Choroid plexus epithelial cell (primary cell): ENCODE results near the gene SPRY4.

ENCODE experiments used
- DNase-seq: peaks from one replicate; pipeline ENCODE4 v3.0.0-alpha.2; 2010; ENCODE audit warnings: low read depth
- H3K4me3 ChIP-seq: 2 replicates; pipeline ENCODE4 v1.5.1; 2011; ENCODE audit warnings: low read depth, mild to moderate bottlenecking, control low read depth, low read length, moderate library complexity
- TF ChIP-seq, protein P1 (sequence below): conservative IDR thresholded peaks from 2 replicates; pipeline ENCODE4 v1.5.1; 2011; ENCODE audit warnings: low read depth, mild to moderate bottlenecking, control low read depth, inconsistent platforms, low read length, moderate library complexity

The SPRY4 gene

DNA sequence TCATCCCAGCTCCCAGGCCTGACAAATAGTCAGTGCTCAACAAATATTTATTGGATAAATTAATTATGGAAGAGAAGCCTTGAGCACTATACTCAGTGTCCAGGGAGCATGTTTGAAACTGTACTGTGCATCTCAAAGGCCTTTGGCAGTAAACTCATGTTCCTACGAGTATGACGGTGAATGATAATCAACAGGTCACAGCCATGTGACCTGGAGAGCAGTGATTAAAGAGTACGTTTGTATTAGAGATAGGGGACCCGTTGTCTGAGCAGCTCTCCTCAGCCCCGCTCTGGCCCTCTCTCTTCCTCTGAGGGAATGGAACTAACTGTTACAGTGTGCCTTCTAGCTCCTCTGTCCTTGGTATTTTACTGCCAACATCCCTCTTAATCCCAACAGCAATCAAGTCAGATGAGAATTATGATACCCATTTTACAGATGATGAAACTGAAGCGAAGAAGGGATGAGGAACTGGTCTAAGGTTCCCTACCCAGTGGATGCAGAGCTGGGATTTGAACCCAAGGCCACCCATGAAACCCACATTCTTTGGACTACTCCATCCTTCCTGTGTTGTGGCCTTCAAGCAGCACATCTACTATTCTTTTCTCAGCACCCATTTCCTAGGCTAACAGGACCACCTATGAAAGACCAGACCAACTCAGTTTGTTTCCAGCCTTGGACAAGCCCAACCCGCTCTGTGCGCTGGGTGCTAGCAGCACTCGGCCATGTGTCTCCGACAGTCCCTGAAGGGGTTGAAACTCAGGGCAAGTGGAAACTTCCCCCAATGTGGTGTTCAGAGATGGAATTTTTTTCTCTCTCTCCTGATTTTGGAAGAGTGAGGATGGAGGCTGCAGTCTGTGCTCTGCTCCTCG, 34.9 kb downstream of the SPRY4 start:
- TF ChIP-seq, protein P1, sequence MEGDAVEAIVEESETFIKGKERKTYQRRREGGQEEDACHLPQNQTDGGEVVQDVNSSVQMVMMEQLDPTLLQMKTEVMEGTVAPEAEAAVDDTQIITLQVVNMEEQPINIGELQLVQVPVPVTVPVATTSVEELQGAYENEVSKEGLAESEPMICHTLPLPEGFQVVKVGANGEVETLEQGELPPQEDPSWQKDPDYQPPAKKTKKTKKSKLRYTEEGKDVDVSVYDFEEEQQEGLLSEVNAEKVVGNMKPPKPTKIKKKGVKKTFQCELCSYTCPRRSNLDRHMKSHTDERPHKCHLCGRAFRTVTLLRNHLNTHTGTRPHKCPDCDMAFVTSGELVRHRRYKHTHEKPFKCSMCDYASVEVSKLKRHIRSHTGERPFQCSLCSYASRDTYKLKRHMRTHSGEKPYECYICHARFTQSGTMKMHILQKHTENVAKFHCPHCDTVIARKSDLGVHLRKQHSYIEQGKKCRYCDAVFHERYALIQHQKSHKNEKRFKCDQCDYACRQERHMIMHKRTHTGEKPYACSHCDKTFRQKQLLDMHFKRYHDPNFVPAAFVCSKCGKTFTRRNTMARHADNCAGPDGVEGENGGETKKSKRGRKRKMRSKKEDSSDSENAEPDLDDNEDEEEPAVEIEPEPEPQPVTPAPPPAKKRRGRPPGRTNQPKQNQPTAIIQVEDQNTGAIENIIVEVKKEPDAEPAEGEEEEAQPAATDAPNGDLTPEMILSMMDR: no peak
- DNase-seq: no peak
- no peak overlapping the region for H3K4me3 ChIP-seq

DNA sequence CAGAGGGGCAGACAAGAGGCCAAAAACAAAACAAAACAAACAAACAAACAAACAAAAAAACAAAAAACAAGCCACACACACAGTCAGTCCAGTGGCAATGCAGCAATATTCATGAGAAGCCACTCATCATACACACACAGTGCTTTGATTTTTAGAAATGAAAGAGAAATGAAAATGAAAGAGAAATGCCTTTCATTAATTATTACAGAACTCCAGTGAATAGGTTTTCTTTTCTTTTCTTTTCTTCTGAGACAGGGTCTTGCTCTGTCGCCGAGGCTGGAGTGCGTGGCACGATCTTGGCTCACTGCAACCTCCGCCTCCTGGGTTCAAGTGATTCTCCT, 36.9 kb downstream of the SPRY4 start:
- no peak overlapping the region for H3K4me3 ChIP-seq
- TF ChIP-seq, protein P1: no peak
- no peak for DNase-seq

DNA sequence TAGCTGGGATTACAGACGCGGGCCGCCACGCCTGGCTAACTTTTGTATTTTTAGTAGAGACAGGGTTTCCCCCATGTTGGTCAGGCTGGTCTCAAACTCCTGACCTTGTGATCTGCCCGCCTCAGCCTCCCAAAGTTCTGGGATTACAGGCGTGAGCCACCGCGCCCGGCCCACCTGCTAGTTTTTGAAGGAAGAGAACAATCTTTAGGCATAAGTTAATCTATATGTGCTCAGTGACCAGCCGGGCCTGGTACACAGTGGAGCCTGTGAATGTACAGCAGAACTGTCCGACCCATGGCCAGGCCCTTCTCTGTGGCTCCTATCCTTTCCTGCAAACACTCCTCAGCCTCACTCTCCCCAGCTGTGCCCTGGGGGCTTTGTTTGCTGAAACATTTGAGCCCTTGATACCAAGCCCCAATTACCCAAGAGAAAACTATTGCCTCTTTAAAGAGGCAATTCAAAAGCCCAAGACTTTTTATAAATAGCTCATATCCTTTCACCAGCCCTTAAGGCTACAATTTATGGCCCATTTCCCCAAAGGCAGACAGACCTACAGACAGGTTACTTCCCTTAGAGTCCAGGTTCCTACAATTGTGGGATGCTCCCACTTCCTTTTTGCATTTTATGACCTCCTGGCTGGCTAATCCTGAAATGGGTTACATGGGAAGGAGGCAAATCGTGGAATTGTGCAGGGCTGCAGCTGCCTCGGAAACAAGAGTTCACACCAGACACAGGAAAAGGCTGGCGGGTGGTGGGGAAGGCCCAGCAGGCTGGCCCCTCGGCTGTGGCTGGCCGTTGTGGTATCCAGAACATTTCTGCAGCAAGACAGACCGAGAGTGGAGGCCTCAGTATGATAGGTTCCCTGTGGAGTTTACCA, 37.5 kb downstream of the SPRY4 start:
- no peak overlapping the region for H3K4me3 ChIP-seq
- DNase-seq: peak; percentile 60
- TF ChIP-seq, protein P1: no peak

DNA sequence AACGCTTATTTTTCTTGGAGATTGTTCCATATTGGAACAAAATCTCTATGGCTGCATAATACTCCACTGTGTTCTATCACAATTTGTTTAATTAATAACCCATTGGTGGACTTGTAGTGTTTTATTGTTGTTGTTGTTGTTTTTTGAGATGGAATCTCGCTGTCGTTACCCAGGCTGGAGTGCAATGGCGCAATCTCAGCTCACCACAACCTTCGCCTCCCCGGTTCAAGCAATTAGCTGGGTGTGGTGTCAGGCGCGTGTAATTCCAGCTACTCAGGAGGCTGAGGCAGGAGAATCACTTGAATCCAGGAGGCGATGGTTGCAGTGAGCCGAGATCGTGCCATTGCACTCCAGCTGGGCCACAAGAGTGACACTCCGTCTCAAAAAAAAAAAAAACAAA, 38.7 kb downstream of the SPRY4 start:
- DNase-seq: no peak
- TF ChIP-seq, protein P1: no peak
- H3K4me3 ChIP-seq: no peak overlapping the region

DNA sequence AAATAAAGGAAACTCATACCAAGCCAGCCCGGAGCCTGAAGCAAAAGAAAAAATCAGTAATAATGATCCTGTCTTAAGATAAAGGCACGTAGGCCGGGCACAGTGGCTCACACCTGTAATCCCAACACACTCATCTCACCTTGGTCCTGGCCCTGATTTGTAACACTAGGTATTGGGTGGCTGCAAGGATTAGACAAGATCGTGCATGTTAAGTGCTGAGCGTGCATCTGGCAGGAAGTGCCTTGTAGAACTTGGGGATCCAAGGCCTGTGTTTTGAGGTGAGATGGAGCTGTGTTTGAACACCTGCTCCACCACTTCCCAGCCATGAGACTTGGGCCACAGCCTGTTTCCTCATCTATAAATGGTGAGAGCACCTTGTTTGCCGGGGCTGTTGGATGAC, 41.5 kb downstream of the SPRY4 start:
- TF ChIP-seq, protein P1: no peak
- DNase-seq: no peak
- H3K4me3 ChIP-seq: no peak overlapping the region

DNA sequence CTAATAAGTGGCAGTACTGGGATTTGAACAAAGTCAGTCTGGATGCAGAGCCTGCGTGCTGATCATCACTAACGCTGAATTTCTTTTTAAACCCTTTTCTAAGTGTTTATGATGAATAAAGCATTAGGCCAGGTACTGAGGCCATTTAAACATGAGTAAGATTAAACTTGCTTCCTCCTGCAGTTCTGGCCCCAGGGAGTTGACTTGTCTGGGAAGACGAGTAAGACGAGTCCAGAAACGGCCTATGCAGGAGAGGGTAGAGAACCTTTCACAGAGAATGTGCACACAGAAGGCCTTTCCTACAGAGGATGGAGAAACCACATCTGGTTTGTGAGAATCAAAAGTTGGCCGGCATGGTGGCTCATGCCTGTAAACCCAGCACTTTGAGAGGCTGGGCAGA, 42.9 kb downstream of the SPRY4 start:
- TF ChIP-seq, protein P1: no peak
- no peak for DNase-seq
- no peak overlapping the region for H3K4me3 ChIP-seq

DNA sequence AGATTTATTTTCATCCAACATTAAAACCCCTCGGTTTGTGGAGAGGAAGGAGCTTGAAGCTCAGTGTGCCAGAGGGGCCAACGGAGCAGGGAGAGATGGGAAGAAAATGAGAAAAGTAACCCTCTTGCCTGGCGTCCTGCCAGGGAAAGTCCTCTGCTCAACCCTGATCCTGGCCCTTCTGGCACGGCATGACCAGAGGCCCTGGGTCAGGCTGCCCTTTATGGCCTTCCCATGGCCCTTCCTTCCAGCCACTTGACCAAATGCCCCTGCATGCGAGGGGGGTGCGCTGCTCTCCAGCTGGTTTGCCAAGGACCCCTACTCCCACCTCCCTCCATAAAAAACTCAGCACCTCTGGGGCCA, 43.8 kb downstream of the SPRY4 start:
- TF ChIP-seq, protein P1: no peak
- H3K4me3 ChIP-seq: no peak overlapping the region
- no peak for DNase-seq
